H9 (cell line): ENCODE data around the gene SYAP1. TPM values are rescaled to one million over a fixed set of nuclear protein-coding genes. Genes with fewer than 3 reads are reported as not detected.

Source experiments
- DNase-seq: peaks from one replicate; pipeline ENCODE4 v3.0.0-alpha.2; 2017
- H2AFZ ChIP-seq: one replicate; pipeline ENCODE4 v1.6.1; 2013; ENCODE audit warnings: mild to moderate bottlenecking, low read length, control low read depth, moderate library complexity
- H2AK5ac ChIP-seq: 2 replicates; pipeline ENCODE4 v1.6.1; 2013; ENCODE audit warnings: low read length, control low read depth, mixed read lengths; ENCODE audit not compliant: insufficient read length
- H2BK120ac ChIP-seq: one replicate; pipeline ENCODE4 v1.6.1; 2013; ENCODE audit warnings: low read depth, mild to moderate bottlenecking, low read length, control low read depth, inconsistent platforms; ENCODE audit not compliant: poor library complexity, severe bottlenecking
- H2BK12ac ChIP-seq: 2 replicates; pipeline ENCODE4 v1.6.1; 2013; ENCODE audit warnings: low read length, control low read depth, mixed read lengths, low read depth; ENCODE audit not compliant: insufficient read length
- H2BK15ac ChIP-seq: 2 replicates; pipeline ENCODE4 v1.6.1; 2013; ENCODE audit warnings: low read depth, low read length, control low read depth
- H2BK20ac ChIP-seq: one replicate; pipeline ENCODE4 v1.6.1; 2013; ENCODE audit warnings: low read depth, mild to moderate bottlenecking, low read length, control low read depth, inconsistent platforms; ENCODE audit not compliant: poor library complexity, severe bottlenecking
- H2BK5ac ChIP-seq: 2 replicates; pipeline ENCODE4 v1.6.1; 2013; ENCODE audit warnings: low read length, control low read depth, mixed read lengths; ENCODE audit not compliant: insufficient read length
- H3K14ac ChIP-seq: 2 replicates; pipeline ENCODE4 v1.6.1; 2013; ENCODE audit warnings: low read length, control low read depth; ENCODE audit not compliant: insufficient read depth
- H3K18ac ChIP-seq: 2 replicates; pipeline ENCODE4 v1.6.1; 2013; ENCODE audit warnings: low read depth, mild to moderate bottlenecking, mixed read lengths, low read length, control low read depth; ENCODE audit not compliant: insufficient read length
- H3K23ac ChIP-seq: 2 replicates; pipeline ENCODE4 v1.6.1; 2013; ENCODE audit warnings: low read length, control low read depth, mixed read lengths, low read depth; ENCODE audit not compliant: insufficient read length
- H3K23me2 ChIP-seq: 2 replicates; pipeline ENCODE4 v1.6.1; 2013; ENCODE audit warnings: low read depth, mild to moderate bottlenecking, mixed read lengths, low read length, control low read depth; ENCODE audit not compliant: insufficient read length, poor library complexity, severe bottlenecking
- H3K27ac ChIP-seq: 2 replicates; pipeline ENCODE4 v1.5.1; 2013; ENCODE audit warnings: low read length, control low read depth, mixed read lengths, low read depth; ENCODE audit not compliant: insufficient read length
- H3K27me3 ChIP-seq: 2 replicates; pipeline ENCODE4 v1.6.1; 2013; ENCODE audit warnings: low read length, control low read depth, inconsistent platforms; ENCODE audit not compliant: insufficient read depth
- H3K4ac ChIP-seq: 2 replicates; pipeline ENCODE4 v1.6.1; 2013; ENCODE audit warnings: low read depth, mild to moderate bottlenecking, control low read depth, inconsistent platforms, low read length, moderate library complexity
- H3K4me1 ChIP-seq: 2 replicates; pipeline ENCODE4 v1.6.1; 2013; ENCODE audit warnings: low read length, control low read depth, inconsistent platforms; ENCODE audit not compliant: insufficient read depth
- H3K4me2 ChIP-seq: 2 replicates; pipeline ENCODE4 v1.6.1; 2013; ENCODE audit warnings: low read length, control low read depth, mixed read lengths; ENCODE audit not compliant: insufficient read length, insufficient read depth
- H3K56ac ChIP-seq: 2 replicates; pipeline ENCODE4 v1.6.1; 2013; ENCODE audit warnings: low read depth, mild to moderate bottlenecking, mixed read lengths, low read length, control low read depth; ENCODE audit not compliant: insufficient read length
- H3K79me1 ChIP-seq: 2 replicates; pipeline ENCODE4 v1.6.1; 2013; ENCODE audit warnings: low read depth, mild to moderate bottlenecking, moderate library complexity, low read length, control low read depth, inconsistent platforms; ENCODE audit not compliant: insufficient read depth, poor library complexity, severe bottlenecking
- H3K79me2 ChIP-seq: 2 replicates; pipeline ENCODE4 v1.6.1; 2013; ENCODE audit warnings: low read length, control low read depth, inconsistent platforms; ENCODE audit not compliant: insufficient read depth
- H3K9ac ChIP-seq: 2 replicates; pipeline ENCODE4 v1.6.1; 2013; ENCODE audit warnings: low read length, control low read depth, mixed read lengths; ENCODE audit not compliant: insufficient read length; ENCODE audit errors: extremely low read depth
- H3K9me3 ChIP-seq: one replicate; pipeline ENCODE4 v1.6.1; 2013; ENCODE audit warnings: low read depth, low read length, inconsistent platforms; ENCODE audit not compliant: control insufficient read depth
- H3T11ph ChIP-seq: one replicate; pipeline ENCODE4 v1.6.1; 2013; ENCODE audit warnings: mild to moderate bottlenecking, low read length, control low read depth, inconsistent platforms
- H4K20me1 ChIP-seq: one replicate; pipeline ENCODE4 v1.6.1; 2013; ENCODE audit not compliant: control insufficient read depth, insufficient read length, insufficient read depth
- H4K5ac ChIP-seq: 2 replicates; pipeline ENCODE4 v1.6.1; 2013; ENCODE audit warnings: low read depth, mild to moderate bottlenecking, mixed read lengths, low read length, control low read depth; ENCODE audit not compliant: insufficient read length
- H4K8ac ChIP-seq: replicated peaks from 2 replicates; pipeline ENCODE4 v1.6.1; 2013; ENCODE audit warnings: low read length, control low read depth, mixed read lengths, low read depth; ENCODE audit not compliant: insufficient read length
- H4K91ac ChIP-seq: 2 replicates; pipeline ENCODE4 v1.6.1; 2013; ENCODE audit warnings: low read depth, mild to moderate bottlenecking, moderate library complexity, mixed read lengths, low read length, control low read depth; ENCODE audit not compliant: insufficient read length
- H3K27ac Mint-ChIP-seq, 3 experiments: 2 replicates in 2 of 3; 3 replicates in 1 of 3; pipeline ENCODE4 v1.8.0; 2020 to 2021; ENCODE audit warnings: mixed read lengths in 3 of 3, mild to moderate bottlenecking in 1 of 3, moderate library complexity in 1 of 3
- H3K27me3 Mint-ChIP-seq: 2 replicates; pipeline ENCODE4 v1.8.0; 2021; ENCODE audit warnings: low read depth, mild to moderate bottlenecking, moderate library complexity, mixed read lengths
- H3K36me3 Mint-ChIP-seq, 3 experiments: 2 replicates in 2 of 3; 3 replicates in 1 of 3; pipeline ENCODE4 v1.8.0; 2020 to 2021; ENCODE audit warnings: low read depth in 3 of 3, mixed read lengths in 3 of 3; ENCODE audit not compliant: insufficient read depth in 1 of 3
- H3K4me1 Mint-ChIP-seq, 2 experiments: 2 replicates each; pipeline ENCODE4 v1.8.0; 2020; ENCODE audit warnings: mixed read lengths in 2 of 2
- H3K4me3 Mint-ChIP-seq, 2 experiments: 2 replicates in 1 of 2; 3 replicates in 1 of 2; pipeline ENCODE4 v1.8.0; 2020 to 2021; ENCODE audit warnings: mild to moderate bottlenecking in 2 of 2, mixed read lengths in 2 of 2, moderate library complexity in 1 of 2
- H3K9me3 Mint-ChIP-seq, 2 experiments: 2 replicates in 1 of 2; 3 replicates in 1 of 2; pipeline ENCODE4 v1.8.0; 2020; ENCODE audit warnings: mild to moderate bottlenecking in 2 of 2, mixed read lengths in 2 of 2, moderate library complexity in 1 of 2
- CTCF ChIP-seq: fragments of 200-600 bp; sonication (generic); conservative IDR thresholded peaks from 3 replicates; pipeline ENCODE4 v1.8.0; 2021; ENCODE audit warnings: antibody characterized with exemption, mild to moderate bottlenecking
- WGBS: extraction: QIAGEN DNeasy Blood & Tissue Kit; methylation state at CpG from one replicate; pipeline ENCODE4 v1.1.7; 2013; ENCODE audit warnings: missing lambda C conversion rate, low lambda C conversion rate, mixed read lengths; ENCODE audit not compliant: insufficient read length; ENCODE audit errors: extremely low coverage; 5-methylcytosine and 5-hydroxymethylcytosine counted together
- total RNA-seq: library from RNA; stranded (reverse); gene quantifications from 2 replicates; pipeline ENCODE4 v1.2.1, GENCODE V29; 2021

SYAP1 gene
- total RNA-seq, 1 experiment from 2014 or later = 42.7 TPM

GRCh38 chrX:16696956-16697355, 22.5 kb upstream of the SYAP1 start:
- Histone ChIP-seq H3K4me2 (no peak overlapping the region), H2BK15ac (no peak overlapping the region), H2BK120ac (no peak overlapping the region), H3K27ac (no peak overlapping the region), H4K8ac (no peak overlapping the region), H3K9me3 (no peaks in the 10 kb centered on the region), H3K23ac (no peak overlapping the region), H3K4ac (no peak overlapping the region), H3K79me1 (no peaks in the 10 kb centered on the region), H3K14ac (no peak overlapping the region), H3K79me2 (no peaks in the 10 kb centered on the region), H2AFZ (no peak overlapping the region), H3T11ph (no peak overlapping the region), H3K23me2 (no peaks in the 10 kb centered on the region), H3K9ac (no peak overlapping the region), H3K4me1 (no peaks in the 10 kb centered on the region), H2BK12ac (no peak overlapping the region), H2AK5ac (no peak overlapping the region), H4K20me1 (no peaks in the 10 kb centered on the region), H4K5ac (no peak overlapping the region), H4K91ac (no peak overlapping the region), H3K56ac (no peak overlapping the region), H2BK5ac (no peak overlapping the region), H3K18ac (no peak overlapping the region), H3K27me3 (no peaks in the 10 kb centered on the region), H2BK20ac (no peak overlapping the region)
- peaks cover 40 to 88% (median 83%) of the 10 kb centered on the region in 3 experiments; a peak in 6 of 7 replicates for H3K36me3 Mint-ChIP-seq
- H3K4me3 Mint-ChIP-seq = no peak overlapping the region
- WGBS = no CpG with 5 or more reads among the region's 3 CpGs
- no peaks in the 10 kb centered on the region for H3K27me3 Mint-ChIP-seq
- peak overlapping the region in 1 of 3 experiments; percentile 41; a peak in 1 of 7 replicates for H3K27ac Mint-ChIP-seq
- H3K9me3 Mint-ChIP-seq = no peaks in the 10 kb centered on the region
- DNase-seq = no peak
- 0 out of 4 replicates have a peak, but pooled peaks cover 0 to 5% of the 10 kb centered on the region in 2 experiments for H3K4me1 Mint-ChIP-seq
- TF ChIP-seq CTCF = no peak
